SK-N-DZ (cell line): ENCODE measurements around the gene TPM3.

ENCODE experiments used
- small RNA-seq, 2 experiments: library from RNA; depleted of rRNA; stranded (forward); fragments of <200 nt; gene quantifications; one replicate each; pipeline ENCODE3, GENCODE V24; 2014

Gene TPM3

Small RNAs within 50 kb of the gene (small RNA-seq; reads per million reads assigned to genes)
- gene MIR190B = 0 to 0.18 reads per million in 2 experiments
